ENCODE results near the gene DNAJB8.

DNA sequence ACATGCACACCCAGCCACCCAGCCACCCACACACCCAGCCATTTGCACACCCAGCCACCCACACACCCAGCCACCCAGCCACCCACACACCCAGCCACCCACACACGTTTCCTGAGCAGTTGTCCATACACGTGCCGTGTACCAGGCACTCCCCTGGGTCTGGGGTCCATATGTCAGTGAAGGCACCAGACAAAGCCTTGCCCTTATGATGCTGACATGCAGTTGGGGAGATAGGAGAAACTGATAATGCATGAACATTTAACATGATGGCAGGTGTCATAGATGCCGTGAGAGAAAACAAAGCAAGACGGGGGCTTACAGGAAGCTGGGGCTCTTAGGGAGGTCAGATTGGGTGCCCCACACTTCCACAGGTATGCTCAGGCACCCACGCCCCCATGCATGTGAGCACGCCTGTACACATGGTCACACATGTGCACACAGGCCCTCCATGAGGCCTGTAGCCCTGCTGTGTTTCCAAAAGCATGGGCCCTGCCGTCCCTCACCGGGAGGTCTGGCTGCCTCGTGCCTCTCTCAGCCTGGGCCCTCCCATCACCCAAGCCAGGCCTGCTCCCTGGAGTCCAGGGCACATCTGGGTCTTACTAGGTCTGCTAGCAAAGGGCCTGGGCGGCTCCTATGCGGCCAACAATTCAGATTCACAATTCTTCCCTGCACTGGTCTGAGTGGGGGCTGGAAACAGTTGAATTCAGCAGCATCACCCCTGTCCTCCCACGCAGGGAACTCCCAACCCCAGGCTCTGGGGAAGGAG, 3.6 kb upstream of the DNAJB8 start:
- TF ChIP-seq, protein P1, sequence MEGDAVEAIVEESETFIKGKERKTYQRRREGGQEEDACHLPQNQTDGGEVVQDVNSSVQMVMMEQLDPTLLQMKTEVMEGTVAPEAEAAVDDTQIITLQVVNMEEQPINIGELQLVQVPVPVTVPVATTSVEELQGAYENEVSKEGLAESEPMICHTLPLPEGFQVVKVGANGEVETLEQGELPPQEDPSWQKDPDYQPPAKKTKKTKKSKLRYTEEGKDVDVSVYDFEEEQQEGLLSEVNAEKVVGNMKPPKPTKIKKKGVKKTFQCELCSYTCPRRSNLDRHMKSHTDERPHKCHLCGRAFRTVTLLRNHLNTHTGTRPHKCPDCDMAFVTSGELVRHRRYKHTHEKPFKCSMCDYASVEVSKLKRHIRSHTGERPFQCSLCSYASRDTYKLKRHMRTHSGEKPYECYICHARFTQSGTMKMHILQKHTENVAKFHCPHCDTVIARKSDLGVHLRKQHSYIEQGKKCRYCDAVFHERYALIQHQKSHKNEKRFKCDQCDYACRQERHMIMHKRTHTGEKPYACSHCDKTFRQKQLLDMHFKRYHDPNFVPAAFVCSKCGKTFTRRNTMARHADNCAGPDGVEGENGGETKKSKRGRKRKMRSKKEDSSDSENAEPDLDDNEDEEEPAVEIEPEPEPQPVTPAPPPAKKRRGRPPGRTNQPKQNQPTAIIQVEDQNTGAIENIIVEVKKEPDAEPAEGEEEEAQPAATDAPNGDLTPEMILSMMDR (IDR thresholded peaks at IDR 0.05): no peak
- TF ChIP-seq POLR2AphosphoS5 (IDR thresholded peaks at IDR 0.05) (no peak), POLR2A (IDR thresholded peaks at IDR 0.05) (no peak)
